ENCODE data around the gene MLIP.
"Not testable (repeated sequence)": the region's sequence is repeated elsewhere in the genome, so short reads cannot be mapped to it uniquely, and the experiment has no call there.

Gene MLIP

DNA sequence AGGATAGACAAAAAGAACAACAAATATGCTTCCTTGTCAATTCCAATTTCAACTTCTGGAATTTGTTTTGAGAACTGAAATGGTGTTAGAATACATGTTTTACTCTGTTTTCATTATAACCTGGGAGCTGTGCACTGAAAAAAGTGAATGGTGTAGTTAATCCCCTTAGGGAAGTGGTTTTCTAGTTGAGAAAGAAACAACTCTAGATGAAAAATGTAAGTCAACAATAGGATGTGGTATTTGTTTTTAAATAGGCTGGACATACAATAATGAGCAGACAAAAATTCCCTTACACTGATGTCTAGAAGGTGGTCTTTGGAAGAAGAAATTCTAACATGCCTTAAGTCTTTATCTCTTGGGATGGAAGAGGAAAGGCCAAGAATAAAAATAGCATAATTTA is 137.1 kb downstream of the MLIP start:
- TF ChIP-seq, protein P1, sequence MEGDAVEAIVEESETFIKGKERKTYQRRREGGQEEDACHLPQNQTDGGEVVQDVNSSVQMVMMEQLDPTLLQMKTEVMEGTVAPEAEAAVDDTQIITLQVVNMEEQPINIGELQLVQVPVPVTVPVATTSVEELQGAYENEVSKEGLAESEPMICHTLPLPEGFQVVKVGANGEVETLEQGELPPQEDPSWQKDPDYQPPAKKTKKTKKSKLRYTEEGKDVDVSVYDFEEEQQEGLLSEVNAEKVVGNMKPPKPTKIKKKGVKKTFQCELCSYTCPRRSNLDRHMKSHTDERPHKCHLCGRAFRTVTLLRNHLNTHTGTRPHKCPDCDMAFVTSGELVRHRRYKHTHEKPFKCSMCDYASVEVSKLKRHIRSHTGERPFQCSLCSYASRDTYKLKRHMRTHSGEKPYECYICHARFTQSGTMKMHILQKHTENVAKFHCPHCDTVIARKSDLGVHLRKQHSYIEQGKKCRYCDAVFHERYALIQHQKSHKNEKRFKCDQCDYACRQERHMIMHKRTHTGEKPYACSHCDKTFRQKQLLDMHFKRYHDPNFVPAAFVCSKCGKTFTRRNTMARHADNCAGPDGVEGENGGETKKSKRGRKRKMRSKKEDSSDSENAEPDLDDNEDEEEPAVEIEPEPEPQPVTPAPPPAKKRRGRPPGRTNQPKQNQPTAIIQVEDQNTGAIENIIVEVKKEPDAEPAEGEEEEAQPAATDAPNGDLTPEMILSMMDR (IDR thresholded peaks at IDR 0.05; ENCODE audit: low read length, missing control alignments), result no peak

GRCh38 chr6:54248994-54249393 is 137.8 kb downstream of the MLIP start:
- TF ChIP-seq, protein P1 (IDR thresholded peaks at IDR 0.05; ENCODE audit: low read length, missing control alignments), result no peak
- no peak for DNase-seq (ENCODE audit: low read depth)
- no peak overlapping the region for H3K4me3 ChIP-seq (replicated peaks; ENCODE audit: low read depth, low read length)

More for the DNA sequence above, 137.1 kb downstream of the MLIP start:
- DNase-seq (ENCODE audit: low read depth), result no peak
- H3K4me3 ChIP-seq (replicated peaks; ENCODE audit: low read depth, low read length), result no peak overlapping the region

DNA sequence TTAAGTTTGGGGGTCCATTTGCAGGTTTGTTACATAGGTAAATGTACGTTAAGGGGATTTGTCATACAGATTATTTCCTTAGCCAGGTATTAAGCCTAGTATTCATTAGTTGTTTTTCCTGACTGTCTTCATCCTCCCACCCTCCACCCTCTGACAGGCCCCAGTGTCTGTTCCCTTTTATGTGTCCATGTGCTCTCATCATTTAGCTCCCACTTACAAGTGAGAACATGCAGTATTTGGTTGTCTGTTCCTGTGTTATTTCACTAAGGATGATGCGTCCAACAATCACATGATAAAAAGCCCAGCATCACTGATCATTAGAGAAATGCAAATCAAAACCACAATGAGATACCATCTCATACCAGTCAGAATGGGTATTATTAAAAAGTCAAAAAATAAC is 138.6 kb downstream of the MLIP start:
- not testable (repeated sequence) for H3K4me3 ChIP-seq (replicated peaks; ENCODE audit: low read depth, low read length); DNase-seq (ENCODE audit: low read depth)

DNA sequence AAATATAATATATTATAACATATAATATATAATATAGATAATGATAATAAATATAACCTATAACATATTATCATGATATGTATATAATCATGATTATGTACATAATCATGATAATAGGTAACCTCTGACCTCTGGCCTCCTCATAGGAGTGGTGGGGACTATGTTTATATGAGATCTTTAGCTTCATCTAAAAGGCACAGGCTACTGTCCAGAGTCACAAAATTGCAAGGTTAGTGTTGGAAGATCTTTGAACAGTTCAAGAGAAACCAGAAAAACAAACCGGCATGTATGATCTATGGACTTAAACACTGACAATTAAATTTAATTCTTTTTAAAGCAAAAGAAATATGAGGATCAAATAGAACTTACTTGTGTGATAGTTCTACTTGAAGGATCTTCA is 141.3 kb downstream of the MLIP start:
- H3K4me3 ChIP-seq (replicated peaks; ENCODE audit: low read depth, low read length), result no peak overlapping the region
- TF ChIP-seq, protein P1 (IDR thresholded peaks at IDR 0.05; ENCODE audit: low read length, missing control alignments), result no peak
- DNase-seq (ENCODE audit: low read depth), result no peak

- DNase-seq (ENCODE audit: low read depth), result no peak
- no peak overlapping the region for H3K4me3 ChIP-seq (replicated peaks; ENCODE audit: low read depth, low read length)
- TF ChIP-seq, protein P1 (IDR thresholded peaks at IDR 0.05; ENCODE audit: low read length, missing control alignments), result no peak
Observed at GRCh38 chr6:54252916-54253315, 141.7 kb downstream of the MLIP start.

GRCh38 chr6:54254886-54255285 is 143.6 kb downstream of the MLIP start:
- H3K4me3 ChIP-seq (replicated peaks; ENCODE audit: low read depth, low read length), result no peak overlapping the region
- TF ChIP-seq, protein P1 (IDR thresholded peaks at IDR 0.05; ENCODE audit: low read length, missing control alignments), result no peak
- no peak for DNase-seq (ENCODE audit: low read depth)

- H3K4me3 ChIP-seq (replicated peaks; ENCODE audit: low read depth, low read length), result no peak overlapping the region
- peak; percentile 24 for DNase-seq (ENCODE audit: low read depth)
- TF ChIP-seq, protein P1 (IDR thresholded peaks at IDR 0.05; ENCODE audit: low read length, missing control alignments), result no peak
Observed at GRCh38 chr6:54255886-54256285, 144.6 kb downstream of the MLIP start.
